Vagina (tissue), 2 donors: ENCODE measurements around the gene RELA.

Source experiments
- POLR2A ChIP-seq, 2 donors: fragments of 450-650 bp; IDR thresholded peaks; one replicate each; pipeline ENCODE4 v1.6.1; 2017; ENCODE audit warnings: antibody characterized with exemption in 2 of 2, mild to moderate bottlenecking in 2 of 2, moderate library complexity in 2 of 2
- TF ChIP-seq, protein P1 (sequence below), 3 experiments: fragments of 450-650 bp in 2 of 3; fragments of 200-600 bp in 1 of 3; sonication (generic) in 1 of 3; IDR thresholded peaks; one replicate each; pipeline ENCODE4 v1.5.1; 2017 to 2019; ENCODE audit warnings: antibody characterized with exemption in 3 of 3, mild to moderate bottlenecking in 2 of 3, moderate library complexity in 2 of 3

DNA sequence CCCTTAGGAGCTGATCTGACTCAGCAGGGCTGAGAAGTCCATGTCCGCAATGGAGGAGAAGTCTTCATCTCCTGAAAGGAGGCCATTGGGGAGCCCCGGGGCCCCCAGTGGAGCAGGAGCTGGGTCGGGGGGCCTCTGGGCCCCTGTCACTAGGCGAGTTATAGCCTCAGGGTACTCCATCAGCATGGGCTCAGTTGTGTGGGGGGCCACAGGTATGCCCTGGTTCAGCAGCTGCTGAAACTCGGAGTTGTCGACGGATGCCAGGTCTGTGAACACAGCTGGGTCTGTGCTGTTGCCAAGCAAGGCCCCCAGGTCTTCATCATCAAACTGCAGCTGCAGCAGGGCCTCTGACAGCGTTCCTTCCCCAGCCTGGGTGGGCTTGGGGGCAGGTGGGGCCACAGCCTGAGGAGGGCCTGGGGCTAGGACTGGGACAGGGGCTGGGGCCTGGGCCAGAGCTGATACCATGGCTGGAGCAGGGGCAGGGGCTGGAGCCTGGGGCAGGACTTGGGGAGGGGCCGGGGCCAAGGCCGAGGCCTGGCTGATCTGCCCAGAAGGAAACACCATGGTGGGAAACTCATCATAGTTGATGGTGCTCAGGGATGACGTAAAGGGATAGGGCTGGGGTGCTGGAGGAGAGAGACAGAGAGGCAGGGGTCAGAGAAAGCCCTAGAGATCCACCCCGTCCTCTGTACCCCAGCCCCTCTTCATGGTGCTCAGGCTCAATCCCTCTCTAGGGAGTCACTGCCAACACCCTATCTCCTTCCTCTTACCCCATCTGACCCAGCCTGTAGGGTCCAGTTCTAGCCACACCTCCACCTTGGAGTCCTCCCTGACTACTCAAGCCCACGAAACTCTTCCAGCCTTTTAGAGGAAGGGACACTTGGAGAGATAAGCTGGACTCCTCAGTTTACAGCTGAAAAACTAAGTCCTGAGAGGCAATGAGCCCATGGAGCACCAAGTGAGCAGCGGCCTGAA lies 8.1 kb downstream of the RELA start:
- TF ChIP-seq, protein P1, sequence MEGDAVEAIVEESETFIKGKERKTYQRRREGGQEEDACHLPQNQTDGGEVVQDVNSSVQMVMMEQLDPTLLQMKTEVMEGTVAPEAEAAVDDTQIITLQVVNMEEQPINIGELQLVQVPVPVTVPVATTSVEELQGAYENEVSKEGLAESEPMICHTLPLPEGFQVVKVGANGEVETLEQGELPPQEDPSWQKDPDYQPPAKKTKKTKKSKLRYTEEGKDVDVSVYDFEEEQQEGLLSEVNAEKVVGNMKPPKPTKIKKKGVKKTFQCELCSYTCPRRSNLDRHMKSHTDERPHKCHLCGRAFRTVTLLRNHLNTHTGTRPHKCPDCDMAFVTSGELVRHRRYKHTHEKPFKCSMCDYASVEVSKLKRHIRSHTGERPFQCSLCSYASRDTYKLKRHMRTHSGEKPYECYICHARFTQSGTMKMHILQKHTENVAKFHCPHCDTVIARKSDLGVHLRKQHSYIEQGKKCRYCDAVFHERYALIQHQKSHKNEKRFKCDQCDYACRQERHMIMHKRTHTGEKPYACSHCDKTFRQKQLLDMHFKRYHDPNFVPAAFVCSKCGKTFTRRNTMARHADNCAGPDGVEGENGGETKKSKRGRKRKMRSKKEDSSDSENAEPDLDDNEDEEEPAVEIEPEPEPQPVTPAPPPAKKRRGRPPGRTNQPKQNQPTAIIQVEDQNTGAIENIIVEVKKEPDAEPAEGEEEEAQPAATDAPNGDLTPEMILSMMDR (IDR thresholded peaks at IDR 0.05) = no peak
- TF ChIP-seq POLR2A (IDR thresholded peaks at IDR 0.05) = no peak
